Adrenal gland (tissue), 5 donors: ENCODE results near the gene C19orf38.

Experiments
- POLR2A ChIP-seq, 2 donors: fragments of 450-650 bp; IDR thresholded peaks; one replicate each; pipeline ENCODE4 v1.6.1; 2017; ENCODE audit warnings: antibody characterized with exemption in 2 of 2, mild to moderate bottlenecking in 2 of 2, moderate library complexity in 1 of 2
- TF ChIP-seq, protein P1 (sequence below), 6 experiments: fragments of 450-650 bp in 4 of 6; fragments of 200-600 bp in 2 of 6; sonication (generic) in 1 of 6; IDR thresholded peaks; 1 replicate in 5 of 6; 2 replicates in 1 of 6; pipeline versions ENCODE4 v1.5.1 to v1.8.0; 2016 to 2021; ENCODE audit warnings: antibody characterized with exemption in 6 of 6, mild to moderate bottlenecking in 2 of 6, moderate library complexity in 1 of 6
- donor health status: DM: no; HTN: no; CAD: no.

DNA sequence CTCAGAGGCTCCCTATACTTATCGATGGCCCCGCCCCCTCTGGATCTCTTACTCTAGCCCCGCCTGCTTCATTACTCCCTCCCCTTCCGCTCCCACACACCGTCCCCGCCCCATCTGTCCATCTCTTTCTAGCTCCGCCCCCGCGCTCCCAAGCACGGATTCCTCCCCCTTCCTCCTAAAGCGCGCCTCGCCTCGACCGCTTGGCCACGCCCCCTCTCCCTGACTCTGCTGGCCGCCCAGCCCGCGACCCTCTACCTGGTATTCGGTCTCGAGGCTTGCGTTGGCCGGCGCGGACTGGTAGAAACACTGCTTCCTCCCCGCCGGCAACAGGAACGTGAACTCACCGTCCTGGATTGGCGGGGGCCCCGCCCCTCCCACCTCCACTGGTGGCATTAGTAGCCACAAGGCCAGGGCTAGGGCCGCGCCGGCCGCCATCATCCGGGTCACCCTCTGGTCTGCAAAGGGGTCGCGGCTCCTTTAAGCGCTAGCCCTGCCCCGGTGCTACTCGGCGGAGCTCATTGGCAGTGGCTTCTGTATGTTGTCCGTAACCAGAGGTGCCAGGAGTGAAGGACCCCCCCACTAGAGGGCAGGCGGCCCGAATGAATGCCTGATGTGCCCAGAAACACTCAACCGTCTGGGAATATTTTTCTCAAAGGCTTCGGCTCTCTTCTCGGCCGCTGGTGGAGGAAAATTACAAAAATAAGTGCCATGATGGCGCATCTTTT is 12.3 kb upstream of the C19orf38 start, which contains the start of gene TMED1:
- TF ChIP-seq, protein P1, sequence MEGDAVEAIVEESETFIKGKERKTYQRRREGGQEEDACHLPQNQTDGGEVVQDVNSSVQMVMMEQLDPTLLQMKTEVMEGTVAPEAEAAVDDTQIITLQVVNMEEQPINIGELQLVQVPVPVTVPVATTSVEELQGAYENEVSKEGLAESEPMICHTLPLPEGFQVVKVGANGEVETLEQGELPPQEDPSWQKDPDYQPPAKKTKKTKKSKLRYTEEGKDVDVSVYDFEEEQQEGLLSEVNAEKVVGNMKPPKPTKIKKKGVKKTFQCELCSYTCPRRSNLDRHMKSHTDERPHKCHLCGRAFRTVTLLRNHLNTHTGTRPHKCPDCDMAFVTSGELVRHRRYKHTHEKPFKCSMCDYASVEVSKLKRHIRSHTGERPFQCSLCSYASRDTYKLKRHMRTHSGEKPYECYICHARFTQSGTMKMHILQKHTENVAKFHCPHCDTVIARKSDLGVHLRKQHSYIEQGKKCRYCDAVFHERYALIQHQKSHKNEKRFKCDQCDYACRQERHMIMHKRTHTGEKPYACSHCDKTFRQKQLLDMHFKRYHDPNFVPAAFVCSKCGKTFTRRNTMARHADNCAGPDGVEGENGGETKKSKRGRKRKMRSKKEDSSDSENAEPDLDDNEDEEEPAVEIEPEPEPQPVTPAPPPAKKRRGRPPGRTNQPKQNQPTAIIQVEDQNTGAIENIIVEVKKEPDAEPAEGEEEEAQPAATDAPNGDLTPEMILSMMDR (IDR thresholded peaks at IDR 0.05): peak; percentile 11 to 73 (median 46)
- peak; percentile 57 to 70 for TF ChIP-seq POLR2A (IDR thresholded peaks at IDR 0.05)
